B cell (primary cell): ENCODE data around the gene MIR17HG. TPM values are rescaled to one million over a fixed set of nuclear protein-coding genes. Genes with fewer than 3 reads are reported as not detected.

Source experiments
- ATAC-seq: fragments of 200-7000 bp; cut with Tn5 transposase; one replicate; pipeline ENCODE4 v1.10.0; 2021; ENCODE audit warnings: low read depth, mild to moderate bottlenecking, moderate number of reproducible peaks, moderate library complexity
- CTCF ChIA-PET: fragments of 350-600 bp; sonication (Branson Sonifier 250); formaldehyde crosslinking; loops from one replicate; lab custom pipeline; 2021; ENCODE audit warnings: antibody characterized with exemption, inconsistent platforms; lab: Charles Lee
- POLR2A ChIA-PET: fragments of 350-600 bp; sonication (Branson Sonifier 250); formaldehyde crosslinking; loops from one replicate; lab custom pipeline; 2021; ENCODE audit warnings: antibody characterized with exemption; lab: Charles Lee
- DNase-seq: peaks from one replicate; pipeline ENCODE4 v3.0.0; 2013
- H2AFZ ChIP-seq: 2 replicates; pipeline ENCODE4 v1.6.1; 2012; ENCODE audit warnings: mild to moderate bottlenecking, low read depth, low read length; ENCODE audit not compliant: insufficient read depth, poor library complexity, severe bottlenecking
- H3K27ac ChIP-seq, 2 donors: 1 replicate in 1 of 2; 2 replicates in 1 of 2; pipeline ENCODE4 v1.5.1; 2012 to 2013; ENCODE audit warnings: low read length in 2 of 2, mild to moderate bottlenecking in 2 of 2, moderate library complexity in 1 of 2
- H3K27me3 ChIP-seq, 4 experiments: fragments of 200-600 bp in 1 of 4; sonication (generic) in 1 of 4; replicated peaks in 1 of 4; 1 replicate in 2 of 4; 2 replicates in 2 of 4; pipeline versions ENCODE4 v1.6.1 to v1.7.0; 2013 to 2016; ENCODE audit warnings: low read length in 3 of 4, mild to moderate bottlenecking in 2 of 4, mixed read lengths in 1 of 4, moderate library complexity in 1 of 4; ENCODE audit not compliant: insufficient read depth in 4 of 4, control insufficient read depth in 3 of 4; ENCODE audit errors: control extremely low read depth in 1 of 4
- H3K36me3 ChIP-seq, 2 experiments: replicated peaks in 1 of 2; 1 replicate in 1 of 2; 2 replicates in 1 of 2; pipeline versions ENCODE4 v1.6.1 to v1.7.1; 2013; ENCODE audit warnings: low read length in 1 of 2; ENCODE audit not compliant: insufficient read depth in 2 of 2, control insufficient read depth in 1 of 2; ENCODE audit errors: control extremely low read depth in 1 of 2, extremely low read depth in 1 of 2
- H3K4me1 ChIP-seq, 2 donors: fragments of 200-600 bp in 1 of 2; sonication (generic) in 1 of 2; 1 replicate in 1 of 2; 2 replicates in 1 of 2; pipeline versions ENCODE4 v1.5.1 to v1.6.1; 2013 to 2017; ENCODE audit warnings: low read length in 2 of 2; ENCODE audit not compliant: control insufficient read depth in 2 of 2, insufficient read depth in 2 of 2
- H3K4me2 ChIP-seq: replicated peaks from 2 replicates; pipeline ENCODE3; 2012; ENCODE audit warnings: mild to moderate bottlenecking, low read depth, low read length; ENCODE audit not compliant: poor library complexity, severe bottlenecking
- H3K4me3 ChIP-seq, 5 experiments: fragments of 200-600 bp in 1 of 5; sonication (generic) in 1 of 5; 1 replicate in 3 of 5; 2 replicates in 2 of 5; pipeline versions ENCODE4 v1.5.1 to v1.7.0; 2011 to 2016; ENCODE audit warnings: low read length in 4 of 5, mild to moderate bottlenecking in 4 of 5, low read depth in 2 of 5, control low read depth in 1 of 5, moderate library complexity in 1 of 5; ENCODE audit not compliant: insufficient read depth in 1 of 5; ENCODE audit errors: control extremely low read depth in 1 of 5, extremely low read depth in 1 of 5
- H3K79me2 ChIP-seq: fragments of 200-600 bp; sonication (generic); one replicate; pipeline ENCODE4 v1.6.0; 2016; ENCODE audit warnings: low read length; ENCODE audit not compliant: control insufficient read depth, insufficient read depth
- H3K9ac ChIP-seq: fragments of 200-600 bp; sonication (generic); 2 replicates; pipeline ENCODE4 v1.6.1; 2017; ENCODE audit warnings: mild to moderate bottlenecking, low read length, moderate library complexity
- H3K9me3 ChIP-seq, 3 donors: one replicate each; pipeline versions ENCODE4 v1.6.1 to v1.7.1; 2013; ENCODE audit warnings: low read length in 2 of 3; ENCODE audit not compliant: control insufficient read depth in 2 of 3, insufficient read depth in 1 of 3; ENCODE audit errors: control extremely low read depth in 1 of 3
- H4K20me1 ChIP-seq: 2 replicates; pipeline ENCODE4 v1.6.0; 2012; ENCODE audit warnings: mild to moderate bottlenecking, low read length; ENCODE audit not compliant: insufficient read depth, control insufficient read depth, poor library complexity, severe bottlenecking
- H3K27ac Mint-ChIP-seq: one replicate; pipeline ENCODE4 v1.8.0; 2021; ENCODE audit warnings: mixed read lengths
- H3K27me3 Mint-ChIP-seq: one replicate; pipeline ENCODE4 v1.8.0; 2021; ENCODE audit warnings: mixed read lengths
- H3K4me1 Mint-ChIP-seq: one replicate; pipeline ENCODE4 v1.8.0; 2021; ENCODE audit warnings: mixed read lengths
- H3K4me3 Mint-ChIP-seq: one replicate; pipeline ENCODE4 v1.8.0; 2021; ENCODE audit warnings: mixed read lengths
- H3K9me3 Mint-ChIP-seq: one replicate; pipeline ENCODE4 v1.8.0; 2022; ENCODE audit warnings: mixed read lengths; ENCODE audit not compliant: insufficient read depth
- CTCF ChIP-seq: fragments of 200-600 bp; IDR thresholded peaks from one replicate; pipeline ENCODE4 v1.8.0; 2022; ENCODE audit warnings: antibody characterized with exemption, mild to moderate bottlenecking
- EZH2 ChIP-seq: IDR thresholded peaks from 2 replicates; pipeline ENCODE4 v1.6.1; 2012; ENCODE audit warnings: borderline replicate concordance, low read depth, mild to moderate bottlenecking, moderate library complexity, low read length; ENCODE audit not compliant: insufficient read depth, poor library complexity, severe bottlenecking
- WGBS: methylation state at CpG from one replicate; pipeline ENCODE4 v1.1.5; 2013; ENCODE audit warnings: missing lambda C conversion rate; ENCODE audit not compliant: insufficient coverage; 5-methylcytosine and 5-hydroxymethylcytosine counted together
- intact Hi-C: fragments of 100-400 bp; cut with micrococcal nuclease; formaldehyde crosslinking; loops from one replicate; pipeline ENCODE4 v1.10.0; 2022
- polyA plus RNA-seq: library from polyadenylated mRNA; depleted of rRNA; stranded (reverse); fragments of >200 nt; gene quantifications from 2 replicates; pipeline ENCODE4 v1.2.3, GENCODE V29; 2012
- total RNA-seq, 2 donors: library from RNA; stranded (reverse); fragments of 120-200 nt in 1 of 2; gene quantifications; 1 replicate in 1 of 2; 2 replicates in 1 of 2; pipeline versions ENCODE4 v1.2.3 to v1.2.4, GENCODE V29; 2013 to 2022

The MIR17HG gene
- total and polyA plus RNA-seq, 2 donors (not counting 1 experiment from before 2014, with no cell fraction given), result 6.0 to 17.1 TPM

GRCh38 chr13:91346850-91347201, 661 bp upstream of the MIR17HG start:
- CTCF ChIA-PET, result interaction anchor here (1.0 to 1.8 kb wide), 4 partner anchors 9 to 53 kb away, joined by 3 to 6 read pairs (median 3); no protein-coding TSS in a partner anchor
- peak overlapping the region; percentile 92 for H3K27ac Mint-ChIP-seq
- peaks cover 0 to 19% of the 10 kb centered on the region in 2 experiments for H3K36me3 ChIP-seq
- no peaks in the 10 kb centered on the region for H3K27me3 Mint-ChIP-seq
- peak overlapping the region; percentile 80 for H2AFZ ChIP-seq
- H3K79me2 ChIP-seq, result peaks cover 29% of the 10 kb centered on the region
- H3K4me3 ChIP-seq, result peak overlapping the region; percentile 63 to 78 (median 73)
- peak overlapping the region; percentile 84 for H3K4me3 Mint-ChIP-seq
- ATAC-seq (no peak), DNase-seq (no peak)
- H3K9ac ChIP-seq, result peak overlapping the region; percentile 72
- peaks cover 16% of the 10 kb centered on the region for H4K20me1 ChIP-seq
- peak overlapping the region; percentile 43 to 58 for H3K27ac ChIP-seq
- H3K9me3 Mint-ChIP-seq, result no peaks in the 10 kb centered on the region
- 0% methylated on average over 10 of the region's 11 CpGs for WGBS
- H3K4me1 Mint-ChIP-seq, result peaks cover 30% of the 10 kb centered on the region
- no peak for TF ChIP-seq EZH2
- TF ChIP-seq CTCF, result no peak
- intact Hi-C loops, result loop anchor here (1.0 kb wide), 1 partner anchor 51 kb away; the partner anchor contains the start of gene GPC5
- POLR2A ChIA-PET, result no interaction called here
- H3K4me1 ChIP-seq, result peaks cover 20 to 21% of the 10 kb centered on the region in 2 donors
- no peaks in the 10 kb centered on the region for H3K9me3 ChIP-seq
- H3K4me2 ChIP-seq, result peak overlapping the region; percentile 89
- H3K27me3 ChIP-seq, result no peaks in the 10 kb centered on the region
